Measurements from ENCODE around the gene DENND5A. TPM values are rescaled to one million over a fixed set of nuclear protein-coding genes. Genes with fewer than 3 reads are reported as not detected.

The DENND5A gene
- total and polyA plus RNA-seq, 2 donors (not counting 1 experiment from before 2014, with no cell fraction given) = 41.3 to 66.5 TPM

- Mint-ChIP-seq H3K4me3 (no peak overlapping the region), H3K27ac (no peak overlapping the region), H3K4me1 (no peaks in the 10 kb centered on the region), H3K9me3 (ENCODE audit: insufficient read depth) (no peaks in the 10 kb centered on the region), H3K27me3 (no peaks in the 10 kb centered on the region)
- 100% methylated on average over 1 of the region's 1 CpG for WGBS (ENCODE audit: insufficient coverage)
- Histone ChIP-seq H3K4me1 (ENCODE audit: control insufficient read depth in 2 of 2, insufficient read depth in 2 of 2, low read length in 2 of 2) (no peaks in the 10 kb centered on the region), H3K9ac (ENCODE audit: low read length) (no peak overlapping the region), H3K27ac (ENCODE audit: low read length in 2 of 2) (no peak overlapping the region), H3K4me3 (ENCODE audit: control extremely low read depth in 1 of 5, extremely low read depth in 1 of 5, insufficient read depth in 1 of 5, low read depth in 2 of 5, low read length in 4 of 5) (no peak overlapping the region), H3K9me3 (ENCODE audit: control extremely low read depth in 1 of 3, control insufficient read depth in 2 of 3, insufficient read depth in 1 of 3, low read length in 2 of 3) (no peaks in the 10 kb centered on the region), H3K36me3 (replicated peaks in 1 of 2; ENCODE audit: control extremely low read depth in 1 of 2, control insufficient read depth in 1 of 2, extremely low read depth in 1 of 2, insufficient read depth in 2 of 2, low read length in 1 of 2) (peaks cover 0 to 1% of the 10 kb centered on the region in 2 experiments), H3K79me2 (ENCODE audit: control insufficient read depth, insufficient read depth, low read length) (no peaks in the 10 kb centered on the region), H4K20me1 (ENCODE audit: control insufficient read depth, insufficient read depth, low read length, poor library complexity, severe bottlenecking) (no peaks in the 10 kb centered on the region), H2AFZ (ENCODE audit: insufficient read depth, low read depth, low read length, poor library complexity, severe bottlenecking) (no peak overlapping the region), H3K4me2 (replicated peaks; ENCODE audit: low read depth, low read length, poor library complexity, severe bottlenecking) (no peak overlapping the region), H3K27me3 (replicated peaks in 1 of 4; ENCODE audit: control extremely low read depth in 1 of 4, control insufficient read depth in 3 of 4, insufficient read depth in 4 of 4, low read length in 3 of 4) (no peaks in the 10 kb centered on the region)
- ATAC-seq (ENCODE audit: low read depth) (no peak), DNase-seq (no peak)
- TF ChIP-seq CTCF (IDR thresholded peaks at IDR 0.05) (no peak), EZH2 (IDR thresholded peaks at IDR 0.05; ENCODE audit: borderline replicate concordance, insufficient read depth, low read depth, low read length, poor library complexity, severe bottlenecking) (no peak)
- ChIA-PET POLR2A (no interaction called here), CTCF (interaction anchor here (1.1 to 2.6 kb wide), 2 partner anchors 9 to 115 kb away, joined by 4 to 22 read pairs; no protein-coding TSS in a partner anchor)
- intact Hi-C loops (cut with micrococcal nuclease) = no loop called here
Measured at GRCh38 chr11:9130297-9130696, 134.9 kb downstream of the DENND5A start.

DNA sequence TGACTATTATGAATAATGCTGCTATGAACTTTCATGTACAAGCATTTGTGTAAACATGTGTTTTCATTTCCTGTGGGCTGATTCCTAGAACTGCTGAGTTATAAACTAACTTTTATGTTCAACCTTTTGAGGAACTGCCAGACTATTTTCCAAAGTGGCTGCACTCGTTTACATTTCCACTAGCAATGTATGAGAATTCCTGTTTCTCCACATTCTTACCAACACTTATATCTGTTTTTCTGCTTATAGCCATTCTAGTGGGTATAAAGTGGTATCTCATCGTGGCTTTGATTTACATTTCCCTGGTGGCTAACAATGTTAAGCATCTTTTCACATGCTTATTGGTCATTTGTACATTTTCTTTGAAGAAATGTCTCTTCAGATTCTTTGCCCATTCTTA is 138.5 kb downstream of the DENND5A start:
- Histone ChIP-seq H3K27me3 (replicated peaks in 1 of 4; ENCODE audit: control extremely low read depth in 1 of 4, control insufficient read depth in 3 of 4, insufficient read depth in 4 of 4, low read length in 3 of 4) (no peaks in the 10 kb centered on the region), H3K27ac (ENCODE audit: low read length in 2 of 2) (no peak overlapping the region), H3K4me1 (ENCODE audit: control insufficient read depth in 2 of 2, insufficient read depth in 2 of 2, low read length in 2 of 2) (no peaks in the 10 kb centered on the region), H3K9me3 (ENCODE audit: control extremely low read depth in 1 of 3, control insufficient read depth in 2 of 3, insufficient read depth in 1 of 3, low read length in 2 of 3) (peaks cover 0 to 2% (median 0%) of the 10 kb centered on the region in 3 donors), H3K36me3 (replicated peaks in 1 of 2; ENCODE audit: control extremely low read depth in 1 of 2, control insufficient read depth in 1 of 2, extremely low read depth in 1 of 2, insufficient read depth in 2 of 2, low read length in 1 of 2) (no peaks in the 10 kb centered on the region), H3K4me3 (ENCODE audit: control extremely low read depth in 1 of 5, extremely low read depth in 1 of 5, insufficient read depth in 1 of 5, low read depth in 2 of 5, low read length in 4 of 5) (no peak overlapping the region), H3K9ac (ENCODE audit: low read length) (no peak overlapping the region), H4K20me1 (ENCODE audit: control insufficient read depth, insufficient read depth, low read length, poor library complexity, severe bottlenecking) (no peaks in the 10 kb centered on the region), H3K4me2 (replicated peaks; ENCODE audit: low read depth, low read length, poor library complexity, severe bottlenecking) (no peak overlapping the region), H2AFZ (ENCODE audit: insufficient read depth, low read depth, low read length, poor library complexity, severe bottlenecking) (no peak overlapping the region), H3K79me2 (ENCODE audit: control insufficient read depth, insufficient read depth, low read length) (no peaks in the 10 kb centered on the region)
- no peaks in the 10 kb centered on the region for H3K27me3 Mint-ChIP-seq
- intact Hi-C loops (cut with micrococcal nuclease) = no loop called here
- TF ChIP-seq CTCF (IDR thresholded peaks at IDR 0.05) (no peak), EZH2 (IDR thresholded peaks at IDR 0.05; ENCODE audit: borderline replicate concordance, insufficient read depth, low read depth, low read length, poor library complexity, severe bottlenecking) (no peak)
- CTCF ChIA-PET = no interaction called here
- peaks cover 8% of the 10 kb centered on the region for H3K4me1 Mint-ChIP-seq
- H3K27ac Mint-ChIP-seq = no peak overlapping the region
- H3K9me3 Mint-ChIP-seq (ENCODE audit: insufficient read depth) = no peaks in the 10 kb centered on the region
- WGBS (ENCODE audit: insufficient coverage) = no CpG with 5 or more reads among the region's 2 CpGs
- POLR2A ChIA-PET = no interaction called here
- H3K4me3 Mint-ChIP-seq = no peak overlapping the region
- ATAC-seq (ENCODE audit: low read depth) (no peak), DNase-seq (no peak)
